ENCODE measurements around the gene RLN3.

Gene RLN3, protein sequence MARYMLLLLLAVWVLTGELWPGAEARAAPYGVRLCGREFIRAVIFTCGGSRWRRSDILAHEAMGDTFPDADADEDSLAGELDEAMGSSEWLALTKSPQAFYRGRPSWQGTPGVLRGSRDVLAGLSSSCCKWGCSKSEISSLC

DNA sequence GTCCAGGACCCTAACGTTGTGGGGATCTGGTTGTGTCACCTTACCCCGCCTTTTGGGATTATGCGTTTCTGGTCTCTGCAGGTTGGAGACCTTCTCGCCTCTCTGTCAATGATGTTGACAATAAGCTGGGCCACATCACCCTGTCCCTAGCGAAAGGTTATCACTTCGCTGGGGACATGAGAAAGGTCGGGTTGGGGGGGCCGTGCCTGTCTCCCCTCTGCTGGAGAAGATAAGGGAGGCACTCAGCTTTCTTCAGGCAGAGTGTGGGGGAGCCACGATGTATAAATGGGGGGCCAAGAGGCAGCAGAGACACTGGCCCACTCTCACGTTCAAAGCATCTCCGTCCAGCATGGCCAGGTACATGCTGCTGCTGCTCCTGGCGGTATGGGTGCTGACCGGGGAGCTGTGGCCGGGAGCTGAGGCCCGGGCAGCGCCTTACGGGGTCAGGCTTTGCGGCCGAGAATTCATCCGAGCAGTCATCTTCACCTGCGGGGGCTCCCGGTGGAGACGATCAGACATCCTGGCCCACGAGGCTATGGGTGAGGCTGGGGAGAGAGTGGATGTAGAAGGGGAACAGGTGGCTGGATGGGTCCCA is at the start of gene RLN3:
Gene RLN3 (plus strand): TSS at position 293 of the 595 bp plus-strand sequence. CDS start 57 bp downstream, at position 350.
- no peak for DNase-seq

DNA sequence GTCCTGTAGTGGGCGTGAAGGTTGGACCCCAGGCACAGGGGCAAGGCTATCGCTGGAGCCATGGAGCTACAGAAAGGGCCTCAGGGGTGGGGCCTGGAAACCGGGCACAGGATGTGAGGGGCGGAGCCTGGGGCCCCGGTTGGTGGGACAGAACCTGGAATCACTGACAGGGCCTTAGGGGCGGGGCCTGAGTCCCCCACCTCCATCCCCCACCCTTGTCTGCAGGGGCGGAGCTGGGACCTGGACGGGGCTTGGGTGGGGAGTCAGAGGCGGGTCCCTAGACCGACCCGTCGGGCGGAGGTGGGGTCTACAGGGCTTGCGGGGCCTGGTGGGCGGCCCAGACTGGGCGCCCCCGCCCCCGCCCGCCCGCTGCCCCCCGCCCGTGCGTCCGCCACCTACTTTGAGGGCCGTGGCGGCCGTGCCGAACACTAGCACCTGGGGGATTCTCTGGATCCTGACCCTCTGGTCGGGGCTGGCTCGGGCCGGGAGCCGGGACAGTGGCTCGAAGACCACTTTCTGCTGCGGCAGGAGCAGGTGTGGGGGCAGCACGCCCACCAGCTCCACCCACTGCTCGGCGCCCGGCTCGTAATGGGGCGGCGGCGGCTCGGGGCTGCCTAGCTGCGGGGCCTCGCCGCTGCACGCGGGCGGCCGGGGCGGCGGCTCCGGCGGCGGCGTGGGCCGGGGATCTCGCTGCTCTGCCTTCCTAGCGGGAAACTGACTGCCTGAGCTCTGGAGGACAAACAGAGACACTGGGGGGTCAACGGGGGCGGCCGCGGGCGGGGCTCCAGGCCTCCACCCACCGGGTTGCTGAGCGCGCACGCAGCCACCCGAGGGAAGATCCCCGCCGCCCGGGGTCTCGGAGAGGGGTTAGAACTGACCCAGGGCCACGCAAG is 49.4 kb upstream of the RLN3 start:
- peak; percentile 81 for DNase-seq

DNA sequence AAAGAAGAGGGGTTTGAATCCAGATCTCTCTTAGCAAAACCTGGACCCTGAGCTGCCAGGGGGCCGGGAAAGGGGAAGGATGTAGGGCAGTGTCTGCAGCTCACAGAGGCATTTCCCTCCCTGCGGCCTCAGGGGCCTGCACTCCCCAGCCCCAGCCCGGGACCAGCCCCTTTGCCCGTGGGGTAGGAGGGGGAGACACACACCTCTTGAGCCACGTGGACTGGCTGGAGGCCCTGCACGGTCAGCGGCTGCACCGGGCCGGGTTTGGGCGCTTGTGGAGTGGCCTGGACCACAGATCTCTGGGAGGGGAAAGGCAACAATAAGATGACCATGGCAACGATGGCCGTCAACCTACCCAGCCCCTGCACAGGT is 48.7 kb upstream of the RLN3 start:
- no peak for DNase-seq

DNA sequence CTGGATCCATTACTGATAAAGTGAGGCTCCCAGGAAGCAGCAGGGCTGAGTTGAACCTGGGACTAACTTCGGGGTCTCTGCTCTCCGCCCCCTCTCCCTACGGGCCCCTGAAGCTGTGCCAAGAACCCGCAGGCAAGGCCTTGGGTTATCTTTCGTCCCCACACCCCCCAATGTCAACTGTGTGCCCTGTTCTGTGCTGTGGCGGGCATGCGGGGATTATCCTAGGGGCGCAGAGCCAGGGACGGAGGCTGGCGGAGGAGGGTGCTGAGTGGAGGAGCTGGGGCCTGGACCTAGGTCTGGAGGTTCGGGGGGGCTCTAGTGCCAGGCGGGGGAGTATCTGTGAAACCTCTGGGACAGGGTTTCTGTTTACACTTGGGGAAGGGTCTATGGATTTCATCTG is 48.3 kb upstream of the RLN3 start:
- DNase-seq, result no peak

DNA sequence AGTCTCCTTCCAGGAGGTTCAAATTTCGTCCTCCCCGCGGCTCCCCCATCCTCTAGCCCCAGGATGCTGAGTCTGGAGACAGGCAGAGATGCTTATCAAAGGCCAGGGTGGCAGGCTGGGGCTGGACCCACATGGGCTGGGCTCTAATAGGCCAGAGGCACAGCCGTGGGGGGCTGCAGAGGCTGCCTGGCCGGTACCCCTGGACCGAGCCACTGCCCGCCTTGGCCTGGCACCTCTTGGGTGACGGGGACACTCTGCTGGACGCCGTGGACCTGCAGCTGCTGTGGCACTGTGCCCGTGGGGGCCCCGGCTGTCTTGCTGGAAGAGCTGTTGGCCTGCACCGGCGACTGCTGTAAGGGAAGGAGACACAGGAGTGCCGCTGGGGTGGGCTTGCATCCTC is 47.6 kb upstream of the RLN3 start:
- no peak for DNase-seq

DNA sequence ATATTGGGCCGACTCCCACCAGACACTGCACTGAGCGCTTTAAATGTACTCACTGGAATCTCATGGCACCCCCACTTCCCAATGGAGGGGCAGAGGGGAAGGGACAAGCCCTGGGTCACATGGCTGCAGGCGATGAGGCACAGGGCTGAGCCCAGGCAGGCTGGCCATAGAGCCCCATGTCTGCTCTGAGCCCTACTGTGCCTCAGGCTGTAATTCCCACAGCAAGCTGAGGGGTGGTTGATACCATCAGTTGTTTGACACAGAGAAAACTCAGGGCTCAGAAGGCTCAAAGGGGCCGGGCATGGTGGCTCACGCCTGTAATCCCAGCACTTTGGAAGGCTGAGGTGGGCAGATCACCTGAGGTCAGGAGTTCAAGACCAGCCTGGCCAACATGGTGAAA is 46.9 kb upstream of the RLN3 start:
- DNase-seq, result no peak

DNA sequence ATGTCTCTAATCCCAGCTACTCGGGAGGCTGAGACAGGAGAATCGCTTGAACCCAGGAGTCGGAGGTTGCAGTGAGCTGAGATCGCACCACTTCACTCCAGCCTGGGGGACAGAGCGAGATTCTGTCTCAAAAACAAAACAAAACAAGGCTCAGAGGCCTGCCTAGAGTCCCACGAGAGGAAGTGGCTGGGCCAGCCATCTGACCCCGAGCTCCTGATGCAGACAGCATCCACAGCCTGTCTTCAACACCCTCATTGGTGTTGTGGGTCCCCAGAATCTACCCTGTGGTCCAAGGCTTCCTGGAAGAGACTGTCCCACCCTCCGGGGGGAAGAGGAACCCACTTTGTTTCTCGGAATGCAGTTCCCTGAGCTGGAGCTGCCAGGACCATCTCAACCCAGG is 46.5 kb upstream of the RLN3 start:
- DNase-seq, result no peak

DNA sequence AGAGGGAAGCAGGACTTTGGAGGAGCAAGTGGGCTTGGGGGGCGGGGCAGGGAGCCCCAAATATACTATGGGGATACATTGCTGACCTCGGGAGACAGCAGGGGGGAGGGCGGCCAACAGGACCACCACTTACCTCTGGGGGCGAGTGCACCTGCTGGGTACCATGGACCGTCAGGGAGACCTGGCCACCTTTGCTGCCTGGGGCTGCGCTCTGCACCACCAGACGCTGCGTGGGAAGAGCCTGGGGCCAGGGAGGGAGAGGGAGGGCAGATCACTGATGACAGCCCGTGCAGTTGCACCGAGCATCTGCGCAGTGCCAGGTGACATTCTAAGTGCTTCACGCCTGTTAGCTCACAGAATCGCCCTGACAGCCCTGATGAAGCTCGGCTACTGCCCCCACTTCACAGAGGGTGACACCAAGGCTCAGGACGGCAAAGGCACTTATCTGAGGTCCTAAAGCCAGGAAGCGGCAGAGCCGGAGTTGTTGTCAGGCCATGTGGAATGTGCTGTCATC is 45.9 kb upstream of the RLN3 start:
- DNase-seq, result peak; percentile 84

DNA sequence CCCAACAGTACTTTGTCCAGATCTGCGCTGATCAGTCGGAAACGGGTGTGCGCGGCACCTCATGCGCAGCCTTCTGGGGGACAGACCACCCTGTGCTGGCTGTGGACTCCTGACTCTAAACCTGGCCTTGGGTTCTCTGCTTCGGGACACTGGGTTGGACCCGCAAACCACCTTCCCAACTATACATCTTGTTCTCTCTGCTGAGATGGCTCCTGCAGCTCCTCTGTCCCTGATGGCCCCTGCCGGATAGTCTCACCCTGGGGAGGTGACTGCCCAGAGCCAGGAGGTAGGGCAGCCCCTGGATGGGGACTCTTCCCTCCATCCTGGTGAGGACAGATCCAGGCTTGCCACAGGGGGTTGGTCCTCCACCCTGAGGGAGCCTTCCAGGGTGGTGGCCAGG is 45.2 kb upstream of the RLN3 start:
- no peak for DNase-seq

DNA sequence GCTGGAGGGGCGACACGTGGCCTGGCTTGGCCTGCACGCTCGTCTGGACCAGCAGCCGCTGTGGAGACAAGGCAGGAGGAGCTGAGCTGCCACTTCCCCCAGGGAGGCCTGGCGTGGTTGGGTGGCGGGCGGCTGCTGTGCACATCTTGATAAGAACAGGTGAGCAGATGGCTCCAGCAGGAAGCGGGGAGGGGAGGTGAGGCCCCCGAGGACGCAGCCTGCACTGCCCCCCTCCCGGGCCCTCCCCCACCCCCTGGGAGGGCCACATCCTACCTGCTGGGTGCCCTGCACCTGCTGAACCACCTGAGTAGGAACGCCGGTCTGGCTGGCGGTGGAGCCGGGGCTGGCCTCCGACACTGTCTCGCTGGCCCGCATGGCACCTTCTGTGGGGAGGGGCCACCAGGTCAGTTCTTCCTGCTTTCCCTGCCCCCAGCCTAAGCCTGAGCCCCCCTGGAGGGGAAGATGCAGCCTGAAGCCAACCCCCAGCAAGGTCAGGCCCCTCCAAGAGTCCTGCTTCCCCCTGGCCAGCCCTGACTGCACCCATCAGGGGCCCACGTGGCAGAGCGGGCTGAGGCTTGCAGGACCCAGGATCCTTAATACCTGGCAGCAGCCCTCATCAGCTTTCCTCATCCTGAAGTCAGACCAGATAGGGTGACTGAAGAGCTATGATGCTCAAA is 44.6 kb upstream of the RLN3 start:
- DNase-seq, result peak; percentile 90

DNA sequence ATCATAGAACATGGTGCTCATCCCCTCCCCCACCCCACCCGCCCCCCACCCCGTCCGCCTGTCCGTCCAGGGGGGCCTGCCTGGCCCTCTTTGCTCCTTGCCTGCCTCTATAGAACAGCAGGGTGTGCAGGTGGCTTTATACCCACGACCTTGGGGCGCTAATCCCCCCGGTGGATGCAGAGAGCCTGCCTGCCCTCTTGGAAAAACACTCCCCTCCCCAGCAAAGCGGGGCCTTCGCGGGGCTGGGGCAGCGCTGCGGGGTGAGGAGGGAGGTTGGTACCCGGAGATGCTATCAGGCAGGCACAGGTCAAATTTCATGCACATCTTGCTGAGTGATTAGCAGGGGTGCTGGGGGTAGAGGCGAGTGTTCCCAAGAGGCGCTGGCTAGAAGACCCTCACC is 43.8 kb upstream of the RLN3 start:
- peak; percentile 28 for DNase-seq

DNA sequence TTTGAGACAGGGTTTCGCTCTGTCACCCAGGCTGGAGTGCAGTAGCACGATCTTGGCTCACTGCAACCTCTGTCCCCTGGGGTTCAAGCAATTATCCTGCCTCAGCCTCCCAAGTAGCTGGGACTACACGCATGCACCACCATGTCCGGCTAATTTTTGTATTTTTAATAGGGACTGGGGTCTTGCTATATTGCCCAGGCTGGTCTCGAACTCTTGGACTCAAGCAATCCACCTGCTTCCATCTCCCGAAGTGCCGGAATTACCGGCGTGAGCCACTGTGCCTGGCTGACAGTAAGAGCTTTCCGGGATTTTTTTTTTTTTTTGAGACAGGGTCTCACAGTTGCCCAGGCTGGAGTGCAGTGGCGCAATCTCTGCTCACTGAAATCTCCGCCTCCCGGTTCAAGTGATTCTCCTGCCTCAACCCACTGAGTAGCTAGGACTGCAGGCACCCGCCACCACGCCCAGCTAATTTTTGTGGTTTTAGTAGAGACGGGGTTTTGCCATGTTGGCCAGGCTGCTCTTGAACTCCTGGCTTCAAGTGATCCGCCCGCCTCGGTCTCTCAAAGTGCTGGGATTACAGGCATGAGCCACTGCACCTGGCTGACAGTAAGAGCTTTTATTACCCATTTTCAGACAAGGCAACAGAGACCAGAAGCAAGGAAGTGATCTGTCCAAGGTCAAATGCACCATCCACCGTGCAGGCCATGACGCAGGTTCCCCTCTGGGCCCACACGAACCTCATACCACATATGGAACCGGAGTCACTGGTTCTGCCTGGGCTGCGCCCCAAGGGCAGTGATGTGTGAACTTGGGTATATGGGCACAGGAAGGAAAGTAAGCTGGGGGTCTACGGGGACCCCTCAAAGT is 42.8 kb upstream of the RLN3 start:
- DNase-seq, result no peak

DNA sequence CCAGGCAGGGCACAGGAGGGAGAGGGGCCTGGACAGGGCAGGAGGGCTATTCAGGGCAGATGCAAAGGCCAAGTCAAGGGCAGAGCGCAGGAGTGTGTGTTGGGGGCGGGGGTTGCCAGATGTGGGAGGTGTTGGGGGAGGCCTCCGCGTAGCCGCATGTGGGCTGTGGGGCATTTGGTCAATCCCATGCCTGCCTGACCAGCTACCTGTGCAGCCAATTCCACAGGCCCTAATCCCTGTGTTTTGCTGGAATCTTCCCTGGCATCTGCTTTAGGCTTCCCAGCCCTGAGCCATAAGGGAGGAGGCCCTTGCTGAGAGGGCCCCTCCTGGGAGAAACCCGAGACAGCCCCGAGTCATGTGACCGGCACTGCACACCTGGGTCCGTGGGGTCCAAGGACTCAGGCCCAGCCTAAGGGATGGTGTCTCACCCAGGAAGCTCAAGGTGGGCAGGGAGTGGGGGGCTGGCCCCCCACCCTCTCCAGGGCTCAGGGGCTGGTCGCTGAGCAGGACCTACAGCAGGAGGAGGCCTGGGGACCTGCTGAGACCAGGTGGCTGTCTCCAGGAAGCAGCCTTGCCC is 42.1 kb upstream of the RLN3 start:
- DNase-seq, result peak; percentile 87

DNA sequence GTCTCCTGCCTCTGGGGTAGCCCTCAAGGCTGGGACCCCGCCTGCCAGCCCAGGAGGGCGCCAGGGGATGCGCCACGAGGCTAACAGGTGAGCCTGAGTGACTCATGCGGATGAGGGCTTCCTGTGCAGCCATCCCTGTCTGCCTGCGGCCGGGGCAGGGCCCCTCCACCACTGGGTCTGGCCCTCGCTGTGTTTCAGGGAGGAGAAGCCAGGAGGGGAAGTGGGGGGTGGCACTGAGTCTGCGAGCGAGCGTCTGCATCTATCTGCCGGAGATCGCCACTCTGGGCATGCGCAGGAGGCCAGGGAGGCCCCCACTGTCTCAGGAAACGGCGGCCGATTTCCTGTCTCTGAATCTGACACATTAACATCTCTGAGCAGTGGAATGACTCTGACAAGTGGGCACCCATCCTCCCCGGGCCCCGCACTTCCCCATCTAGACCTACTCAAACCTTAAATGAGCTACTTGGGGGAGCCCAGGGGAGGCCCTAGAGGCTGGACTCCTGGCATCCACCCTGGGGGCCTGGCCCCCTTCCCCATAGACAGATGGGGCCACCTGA is 41.5 kb upstream of the RLN3 start:
- peak; percentile 81 for DNase-seq

DNA sequence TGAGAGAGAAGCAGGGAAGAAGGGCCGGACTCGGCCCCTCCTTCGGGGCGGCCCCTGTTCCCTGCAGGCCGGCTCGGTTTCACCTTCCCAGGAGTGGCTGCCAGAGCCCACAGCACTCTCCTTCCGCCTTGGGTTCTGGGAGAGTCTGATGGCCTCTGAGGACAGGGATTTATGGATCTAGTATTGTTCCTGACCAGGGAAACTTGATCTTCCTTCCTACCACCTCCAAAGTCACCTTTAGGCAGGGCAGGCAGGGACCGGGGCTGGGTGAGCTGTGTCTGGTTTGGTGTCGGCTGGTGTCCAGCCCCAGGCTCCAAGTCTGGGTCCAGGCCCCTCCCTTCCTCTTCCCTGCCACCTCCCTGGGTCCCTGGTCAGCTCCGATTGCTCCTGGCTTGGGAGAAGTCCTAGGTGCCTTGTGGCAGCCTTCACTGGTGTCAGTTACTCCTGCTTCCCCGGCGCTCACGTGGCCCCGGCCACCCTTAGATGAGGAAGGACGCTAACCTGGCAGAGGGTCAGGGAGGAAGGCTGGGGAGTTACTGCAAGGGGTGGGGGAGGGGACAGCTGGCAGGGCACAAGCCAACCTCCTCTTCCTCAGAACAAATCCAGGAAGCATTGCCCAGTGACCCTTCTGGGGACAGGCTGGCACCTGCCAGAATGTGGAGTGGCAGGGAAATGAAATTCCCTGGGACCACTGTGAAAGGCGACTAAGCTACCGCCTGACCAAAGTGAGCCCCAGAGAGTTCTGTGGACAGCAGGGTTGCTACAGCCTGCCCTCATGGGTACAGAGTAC is 40.7 kb upstream of the RLN3 start:
- no peak for DNase-seq

DNA sequence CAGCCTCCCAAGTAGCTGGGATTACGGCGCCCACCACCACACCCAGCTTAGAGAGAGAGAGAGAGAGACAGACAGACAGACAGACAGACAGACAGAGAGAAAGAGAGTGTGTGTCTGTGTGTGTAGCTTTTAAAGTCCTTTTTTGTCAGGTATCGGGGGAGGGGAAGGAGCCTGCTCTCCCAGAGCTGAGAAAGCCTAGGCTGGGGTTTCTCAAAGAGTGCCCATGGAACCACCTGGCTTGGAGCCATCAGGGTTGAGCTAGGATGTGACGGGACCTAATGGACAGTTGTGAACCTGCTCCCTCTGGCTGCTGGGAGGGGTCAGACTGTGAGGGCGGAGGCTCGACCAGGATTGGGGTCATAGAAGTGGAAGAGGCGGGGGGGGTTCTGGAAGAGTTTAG is 38.5 kb upstream of the RLN3 start:
- DNase-seq, result no peak

DNA sequence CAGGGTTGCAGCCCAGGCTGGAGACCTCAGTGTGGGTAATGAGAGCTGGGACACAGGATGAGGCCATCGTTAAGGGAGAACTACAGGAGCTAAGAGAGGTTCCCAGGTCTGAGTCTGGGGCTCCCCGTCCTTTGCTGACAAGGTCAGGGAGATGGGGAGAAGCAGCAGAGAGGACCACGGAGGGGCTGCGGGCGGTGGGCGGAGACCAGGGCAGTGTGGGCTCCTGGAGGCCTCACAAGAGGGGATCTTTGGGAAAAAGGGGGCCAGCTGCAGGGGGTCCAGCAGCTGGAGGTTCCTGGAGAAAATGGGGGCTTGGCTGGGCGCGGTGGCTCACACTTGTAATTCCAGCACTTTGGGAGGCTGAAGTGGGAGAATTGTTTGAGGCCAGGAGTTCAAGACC is 37.9 kb upstream of the RLN3 start:
- DNase-seq, result no peak

DNA sequence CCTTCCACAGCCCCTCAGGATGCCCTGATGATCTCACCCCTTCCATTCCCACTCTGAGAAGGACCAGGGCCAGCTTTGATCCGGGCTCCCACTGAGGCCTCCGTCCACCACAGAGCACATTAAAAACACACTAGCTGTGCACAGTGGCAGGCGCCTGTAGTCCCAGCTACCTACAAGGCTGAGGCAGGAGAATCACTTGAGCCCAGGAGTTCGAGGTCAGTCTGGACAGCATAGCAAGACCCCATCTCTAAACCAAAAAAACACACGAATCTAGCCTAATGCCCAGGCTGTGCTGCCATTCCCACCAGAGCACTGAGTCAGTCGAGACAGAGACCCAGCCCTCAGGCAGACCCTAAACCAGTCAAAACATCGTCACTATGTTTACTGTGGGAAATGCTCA is 35.9 kb upstream of the RLN3 start:
- no peak for DNase-seq

DNA sequence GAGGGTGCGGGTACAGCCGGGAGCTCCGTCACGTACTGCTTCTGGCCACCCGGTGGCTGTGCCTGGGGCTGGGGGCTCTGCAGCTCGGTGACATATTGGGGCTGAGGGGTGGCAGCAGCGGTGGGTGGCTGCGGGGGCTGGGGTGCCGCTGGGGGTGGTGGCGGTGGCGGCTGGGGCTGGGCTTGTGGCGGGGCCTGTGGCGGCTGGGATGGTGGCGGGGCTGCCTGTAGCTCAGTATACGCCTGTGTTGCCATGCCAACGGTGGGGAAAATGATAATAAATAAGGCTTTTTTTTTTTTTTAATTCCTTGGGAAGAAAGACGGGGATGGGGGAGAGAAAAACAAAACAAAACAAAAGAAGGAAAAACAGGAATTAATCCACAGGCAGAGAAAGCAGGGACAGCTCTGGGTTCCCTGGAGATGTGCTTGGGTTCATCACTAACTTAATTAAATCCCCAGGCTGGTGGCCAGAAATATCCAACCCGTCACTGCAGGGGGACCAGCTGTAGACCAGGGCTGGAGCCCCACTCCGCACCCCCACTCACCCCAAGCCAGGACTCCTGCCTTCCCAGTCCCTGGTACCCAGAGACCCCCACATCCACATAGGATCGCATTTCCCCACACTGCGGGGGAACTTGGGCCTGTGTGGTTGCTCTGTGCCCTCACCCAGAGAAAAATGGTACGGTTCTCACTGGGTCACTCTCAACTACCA is 34.2 kb upstream of the RLN3 start:
- no peak for DNase-seq

DNA sequence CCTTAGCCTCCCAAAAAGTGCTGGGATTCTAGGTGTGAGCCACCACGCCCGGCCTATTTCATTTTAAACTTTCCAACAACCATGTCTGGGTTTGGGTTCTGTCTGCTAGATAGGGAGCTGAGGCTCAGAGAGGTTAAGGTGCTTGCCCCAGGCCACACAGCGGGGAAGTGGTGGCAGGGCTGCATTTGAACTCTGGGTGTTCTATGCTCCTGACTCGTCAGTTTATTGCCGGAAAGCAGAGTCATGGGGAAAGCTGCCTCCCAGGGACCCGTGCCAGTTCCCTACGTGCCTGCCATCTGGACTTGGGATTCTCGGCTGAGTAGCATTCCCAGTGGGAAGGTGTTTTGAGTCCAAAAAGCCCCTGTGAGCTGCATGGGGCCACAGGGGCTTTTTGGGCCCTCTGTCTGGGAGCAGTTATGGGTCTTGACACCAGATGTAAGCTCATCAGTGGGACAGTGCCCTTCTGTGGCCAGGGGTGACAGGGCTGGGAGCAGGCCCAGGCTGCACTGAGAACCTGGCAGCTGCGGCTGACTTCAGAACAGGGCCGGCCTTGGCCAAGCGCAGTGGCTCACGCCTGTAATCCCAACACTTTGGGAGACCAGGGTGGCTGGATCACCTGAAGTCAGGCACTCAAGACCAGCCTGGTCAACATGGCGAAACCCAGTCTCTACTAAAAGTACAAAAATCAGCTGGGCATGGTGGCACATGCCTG is 32.8 kb upstream of the RLN3 start:
- peak; percentile 52 for DNase-seq
